Immature natural killer cell (primary cell): ENCODE data around the gene PIK3CB. TPM values are rescaled to one million over a fixed set of nuclear protein-coding genes. Genes with fewer than 3 reads are reported as not detected.
A peak's percentile ranks its signal among the peaks of the same experiment; 100 is the strongest.
"Not testable (repeated sequence)": the region's sequence is repeated elsewhere in the genome, so short reads cannot be mapped to it uniquely, and the experiment has no call there.

Experiments used
- DNase-seq, 3 donors: peaks; one replicate each; pipeline ENCODE4 v3.0.0; 2022; ENCODE audit warnings: mixed read lengths in 1 of 3
- H3K27ac Mint-ChIP-seq, 6 donors: one replicate each; pipeline ENCODE4 v1.8.0; 2020; ENCODE audit warnings: mixed read lengths in 6 of 6, mild to moderate bottlenecking in 5 of 6, inconsistent platforms in 4 of 6, moderate library complexity in 3 of 6
- H3K27me3 Mint-ChIP-seq, 3 donors: one replicate each; pipeline ENCODE4 v1.8.0; 2020 to 2021; ENCODE audit warnings: low read depth in 3 of 3, mild to moderate bottlenecking in 3 of 3, mixed read lengths in 3 of 3, moderate library complexity in 3 of 3, inconsistent platforms in 1 of 3
- H3K36me3 Mint-ChIP-seq, 3 donors: one replicate each; pipeline ENCODE4 v1.8.0; 2020; ENCODE audit warnings: mixed read lengths in 3 of 3, inconsistent platforms in 2 of 3, mild to moderate bottlenecking in 2 of 3
- H3K4me1 Mint-ChIP-seq, 2 donors: one replicate each; pipeline ENCODE4 v1.8.0; 2020; ENCODE audit warnings: inconsistent platforms in 2 of 2, mild to moderate bottlenecking in 2 of 2, mixed read lengths in 2 of 2, moderate library complexity in 1 of 2
- H3K4me3 Mint-ChIP-seq, 5 donors: one replicate each; pipeline ENCODE4 v1.8.0; 2020; ENCODE audit warnings: mild to moderate bottlenecking in 5 of 5, mixed read lengths in 5 of 5, inconsistent platforms in 3 of 5, moderate library complexity in 3 of 5
- H3K9me3 Mint-ChIP-seq, 6 donors: one replicate each; pipeline ENCODE4 v1.8.0; 2020; ENCODE audit warnings: mild to moderate bottlenecking in 6 of 6, mixed read lengths in 6 of 6, inconsistent platforms in 4 of 6, moderate library complexity in 3 of 6
- polyA plus RNA-seq, 3 donors: library from polyadenylated mRNA; unstranded; fragments of 300-500 nt; fragmentation: Illumina TruSeq; gene quantifications; one replicate each; pipeline ENCODE4 v1.2.3, GENCODE V29; 2021

PIK3CB gene
- polyA plus RNA-seq, 3 donors from 2014 or later, result 4.6 to 11.7 (median 4.8) TPM

GRCh38 chr3:138809500-138810256 is 25.1 kb downstream of the PIK3CB start:
- peak overlapping the region in 2 of 6 donors; percentile 31 to 84 for H3K27ac Mint-ChIP-seq
- peaks cover 0 to 6% (median 3%) of the 10 kb centered on the region in 3 donors for H3K27me3 Mint-ChIP-seq
- H3K36me3 Mint-ChIP-seq, result peaks cover 0 to 3% (median 0%) of the 10 kb centered on the region in 3 donors
- H3K9me3 Mint-ChIP-seq, result no peaks in the 10 kb centered on the region
- no peak overlapping the region for H3K4me3 Mint-ChIP-seq
- peaks cover 13 to 27% of the 10 kb centered on the region in 2 donors for H3K4me1 Mint-ChIP-seq
- no peak for DNase-seq

GRCh38 chr3:138806376-138807080 is 28.2 kb downstream of the PIK3CB start:
- DNase-seq, result no peak
- Mint-ChIP-seq H3K4me3 (no peak overlapping the region), H3K4me1 (peaks cover 4 to 8% of the 10 kb centered on the region in 2 donors), H3K27ac (peak overlapping the region in 1 of 6 donors; percentile 19), H3K9me3 (no peaks in the 10 kb centered on the region), H3K27me3 (peaks cover 0 to 3% (median 0%) of the 10 kb centered on the region in 3 donors), H3K36me3 (no peaks in the 10 kb centered on the region)

- peaks cover 0 to 2% of the 10 kb centered on the region in 2 donors for H3K4me1 Mint-ChIP-seq
Observed at GRCh38 chr3:138803006-138803653, 31.6 kb downstream of the PIK3CB start.

GRCh38 chr3:138802223-138802622 is 32.5 kb downstream of the PIK3CB start:
- not testable (repeated sequence) for H3K4me1 Mint-ChIP-seq, H3K36me3 Mint-ChIP-seq, H3K9me3 Mint-ChIP-seq, H3K4me3 Mint-ChIP-seq, DNase-seq, H3K27me3 Mint-ChIP-seq
- H3K27ac Mint-ChIP-seq, result peak overlapping the region in 1 of 6 donors; percentile 66

More at GRCh38 chr3:138803006-138803653, 31.6 kb downstream of the PIK3CB start:
- H3K9me3 Mint-ChIP-seq, result no peaks in the 10 kb centered on the region
- no peaks in the 10 kb centered on the region for H3K36me3 Mint-ChIP-seq
- no peaks in the 10 kb centered on the region for H3K27me3 Mint-ChIP-seq
- H3K4me3 Mint-ChIP-seq, result no peak overlapping the region
- peak overlapping the region in 1 of 6 donors; percentile 14 for H3K27ac Mint-ChIP-seq
- DNase-seq, result no peak

GRCh38 chr3:138801792-138802191 is 32.9 kb downstream of the PIK3CB start:
- Mint-ChIP-seq H3K4me1 (peaks cover 0 to 2% of the 10 kb centered on the region in 2 donors), H3K36me3 (peaks cover 0 to 4% (median 4%) of the 10 kb centered on the region in 3 donors), H3K9me3 (no peaks in the 10 kb centered on the region), H3K27me3 (no peaks in the 10 kb centered on the region), H3K4me3 (no peak overlapping the region), H3K27ac (peak overlapping the region in 1 of 6 donors; percentile 76)
- DNase-seq, result no peak

- Mint-ChIP-seq H3K27ac (no peak overlapping the region), H3K4me1 (peaks cover 0 to 2% of the 10 kb centered on the region in 2 donors), H3K36me3 (peaks cover 0 to 4% (median 4%) of the 10 kb centered on the region in 3 donors), H3K4me3 (no peak overlapping the region), H3K27me3 (no peaks in the 10 kb centered on the region), H3K9me3 (no peaks in the 10 kb centered on the region)
- no peak for DNase-seq
Observed at GRCh38 chr3:138800248-138800647, 34.5 kb downstream of the PIK3CB start.

GRCh38 chr3:138799822-138800221 is 34.9 kb downstream of the PIK3CB start:
- Mint-ChIP-seq H3K36me3 (peaks cover 0 to 4% (median 4%) of the 10 kb centered on the region in 3 donors), H3K27me3 (no peaks in the 10 kb centered on the region), H3K27ac (peak overlapping the region in 1 of 6 donors; percentile 28), H3K4me3 (no peak overlapping the region), H3K4me1 (peaks cover 0 to 2% of the 10 kb centered on the region in 2 donors), H3K9me3 (no peaks in the 10 kb centered on the region)
- DNase-seq, result no peak

- Mint-ChIP-seq H3K27me3 (no peaks in the 10 kb centered on the region), H3K27ac (peak overlapping the region in 1 of 6 donors; percentile 50), H3K4me1 (peaks cover 0 to 2% of the 10 kb centered on the region in 2 donors), H3K9me3 (no peaks in the 10 kb centered on the region), H3K4me3 (no peak overlapping the region), H3K36me3 (peaks cover 0 to 14% (median 4%) of the 10 kb centered on the region in 3 donors)
- DNase-seq, result no peak
Observed at GRCh38 chr3:138797508-138798038, 37.2 kb downstream of the PIK3CB start.

GRCh38 chr3:138796761-138797160 is 38.0 kb downstream of the PIK3CB start:
- no peak overlapping the region for H3K4me3 Mint-ChIP-seq
- H3K36me3 Mint-ChIP-seq, result peaks cover 0 to 14% (median 4%) of the 10 kb centered on the region in 3 donors
- peaks cover under 1 to 2% of the 10 kb centered on the region in 2 donors for H3K4me1 Mint-ChIP-seq
- no peak for DNase-seq
- H3K9me3 Mint-ChIP-seq, result no peaks in the 10 kb centered on the region
- no peak overlapping the region for H3K27ac Mint-ChIP-seq
- H3K27me3 Mint-ChIP-seq, result no peaks in the 10 kb centered on the region

- no peak overlapping the region for H3K4me3 Mint-ChIP-seq
- no peak for DNase-seq
- no peaks in the 10 kb centered on the region for H3K9me3 Mint-ChIP-seq
- peaks cover 0 to 10% (median 8%) of the 10 kb centered on the region in 3 donors for H3K36me3 Mint-ChIP-seq
- H3K4me1 Mint-ChIP-seq, result peaks cover 8 to 10% of the 10 kb centered on the region in 2 donors
- peaks cover 0 to 4% (median 1%) of the 10 kb centered on the region in 3 donors for H3K27me3 Mint-ChIP-seq
- H3K27ac Mint-ChIP-seq, result peak overlapping the region in 1 of 6 donors; percentile 34
Observed at GRCh38 chr3:138786788-138787271, 47.9 kb downstream of the PIK3CB start.

GRCh38 chr3:138785951-138786350 is 48.8 kb downstream of the PIK3CB start:
- H3K9me3 Mint-ChIP-seq, result no peaks in the 10 kb centered on the region
- DNase-seq, result no peak
- H3K27ac Mint-ChIP-seq, result no peak overlapping the region
- peaks cover 0 to 8% (median 2%) of the 10 kb centered on the region in 3 donors for H3K36me3 Mint-ChIP-seq
- peaks cover 1 to 4% (median 1%) of the 10 kb centered on the region in 3 donors for H3K27me3 Mint-ChIP-seq
- H3K4me3 Mint-ChIP-seq, result no peak overlapping the region
- peaks cover 7 to 8% of the 10 kb centered on the region in 2 donors for H3K4me1 Mint-ChIP-seq

GRCh38 chr3:138785362-138785857 is 49.3 kb downstream of the PIK3CB start:
- not testable (repeated sequence) for H3K4me3 Mint-ChIP-seq, H3K27ac Mint-ChIP-seq, H3K9me3 Mint-ChIP-seq, H3K36me3 Mint-ChIP-seq, H3K27me3 Mint-ChIP-seq, DNase-seq
- peaks cover 11% of the 10 kb centered on the region in 2 donors for H3K4me1 Mint-ChIP-seq

- H3K9me3 Mint-ChIP-seq, result no peaks in the 10 kb centered on the region
- H3K27ac Mint-ChIP-seq, result peak overlapping the region in 3 of 6 donors; percentile 4 to 44 (median 24)
- H3K27me3 Mint-ChIP-seq, result peaks cover 1 to 5% (median 2%) of the 10 kb centered on the region in 3 donors
- DNase-seq, result no peak
- peaks cover 0 to 7% (median 0%) of the 10 kb centered on the region in 3 donors for H3K36me3 Mint-ChIP-seq
- H3K4me3 Mint-ChIP-seq, result no peak overlapping the region
- peaks cover 14 to 16% of the 10 kb centered on the region in 2 donors for H3K4me1 Mint-ChIP-seq
Observed at GRCh38 chr3:138782755-138783154, 52.0 kb downstream of the PIK3CB start.
